GM13977 (cell line): ENCODE data around the gene SLU7.

Source experiments
- DNase-seq: peaks from one replicate; pipeline ENCODE4 v3.0.0; 2012; ENCODE audit warnings: low spot score
- CTCF ChIP-seq: IDR thresholded peaks from 2 replicates; pipeline ENCODE4 v1.5.1; 2012; ENCODE audit warnings: mild to moderate bottlenecking, control low read depth; ENCODE audit not compliant: insufficient read depth; ENCODE audit errors: extremely low read depth, missing control alignments
- in situ Hi-C: fragments of 300-500 bp; cut with MboI; formaldehyde crosslinking; loops from one replicate; pipeline ENCODE4 v1.12.0; 2022; ENCODE audit warnings: low sequenced_read_pairs, low pct_unique_long_range_greater_than_20kb, mixed read lengths, inconsistent platforms; ENCODE audit not compliant: unreplicated experiment

Gene SLU7

GRCh38 chr5:160418561-160419457 lies at the start of gene SLU7:
TSS of gene SLU7 (minus strand) at chr5:160419081. CDS start at chr5:160415294, 3,787 bp downstream.
- peak; percentile 86 for DNase-seq
- in situ Hi-C loops = no loop called here
- TF ChIP-seq CTCF = no peak

GRCh38 chr5:160468363-160468975 lies 49.6 kb upstream of the SLU7 start:
- no peak for DNase-seq
- in situ Hi-C loops = no loop called here
- TF ChIP-seq CTCF = no peak

- DNase-seq = peak; percentile 77
- TF ChIP-seq CTCF = no peak
- in situ Hi-C loops = no loop called here
Measured at GRCh38 chr5:160467555-160468362, 48.9 kb upstream of the SLU7 start.

- in situ Hi-C loops = no loop called here
- TF ChIP-seq CTCF = no peak
- no peak for DNase-seq
Measured at GRCh38 chr5:160466889-160467554, 48.1 kb upstream of the SLU7 start.

- in situ Hi-C loops = no loop called here
- TF ChIP-seq CTCF = no peak
Measured at GRCh38 chr5:160466116-160466515, 47.2 kb upstream of the SLU7 start.

GRCh38 chr5:160464466-160464797 lies 45.6 kb upstream of the SLU7 start:
- no peak for DNase-seq
- in situ Hi-C loops = no loop called here
- TF ChIP-seq CTCF = no peak

More at GRCh38 chr5:160466116-160466515, 47.2 kb upstream of the SLU7 start:
- DNase-seq = no peak
